ENCODE results near the gene CYP4B1. TPM values are rescaled to one million over a fixed set of nuclear protein-coding genes. Genes with fewer than 3 reads are reported as not detected.

The CYP4B1 gene
- total and polyA plus RNA-seq, 8 donors, result 0.75 to 110 (median 6.4) TPM

DNA sequence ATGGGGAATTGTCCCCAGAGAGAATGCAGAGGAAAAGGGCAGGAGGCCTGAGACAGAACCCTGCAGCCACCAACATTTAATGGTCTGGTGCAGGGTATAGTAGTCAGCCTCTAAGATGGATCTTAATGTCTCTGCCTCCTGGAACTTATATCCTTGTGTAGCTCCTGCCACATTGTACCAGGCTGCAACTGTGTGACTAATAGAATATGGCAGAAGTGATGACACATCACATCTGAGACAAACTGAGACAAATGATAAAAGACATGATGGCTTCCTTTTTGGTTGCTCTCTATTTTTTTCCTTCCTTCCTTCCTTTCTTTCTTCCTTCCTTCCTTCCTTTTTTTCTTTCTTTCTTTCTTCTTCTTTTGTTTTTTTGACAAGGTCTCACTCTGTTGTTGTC lies 37.1 kb upstream of the CYP4B1 start:
- Histone ChIP-seq H3K9me3 (no peaks in the 10 kb centered on the region), H3K27me3 (no peaks in the 10 kb centered on the region), H3K4me3 (no peak overlapping the region), H3K4me1 (peaks cover 0 to 16% (median 8%) of the 10 kb centered on the region in 4 donors), H3K36me3 (no peaks in the 10 kb centered on the region), H3K27ac (no peak overlapping the region)
- no peak for TF ChIP-seq POLR2AphosphoS5 (IDR thresholded peaks at IDR 0.05)
- TF ChIP-seq EP300 (IDR thresholded peaks at IDR 0.05), result no peak
- TF ChIP-seq, protein P1, sequence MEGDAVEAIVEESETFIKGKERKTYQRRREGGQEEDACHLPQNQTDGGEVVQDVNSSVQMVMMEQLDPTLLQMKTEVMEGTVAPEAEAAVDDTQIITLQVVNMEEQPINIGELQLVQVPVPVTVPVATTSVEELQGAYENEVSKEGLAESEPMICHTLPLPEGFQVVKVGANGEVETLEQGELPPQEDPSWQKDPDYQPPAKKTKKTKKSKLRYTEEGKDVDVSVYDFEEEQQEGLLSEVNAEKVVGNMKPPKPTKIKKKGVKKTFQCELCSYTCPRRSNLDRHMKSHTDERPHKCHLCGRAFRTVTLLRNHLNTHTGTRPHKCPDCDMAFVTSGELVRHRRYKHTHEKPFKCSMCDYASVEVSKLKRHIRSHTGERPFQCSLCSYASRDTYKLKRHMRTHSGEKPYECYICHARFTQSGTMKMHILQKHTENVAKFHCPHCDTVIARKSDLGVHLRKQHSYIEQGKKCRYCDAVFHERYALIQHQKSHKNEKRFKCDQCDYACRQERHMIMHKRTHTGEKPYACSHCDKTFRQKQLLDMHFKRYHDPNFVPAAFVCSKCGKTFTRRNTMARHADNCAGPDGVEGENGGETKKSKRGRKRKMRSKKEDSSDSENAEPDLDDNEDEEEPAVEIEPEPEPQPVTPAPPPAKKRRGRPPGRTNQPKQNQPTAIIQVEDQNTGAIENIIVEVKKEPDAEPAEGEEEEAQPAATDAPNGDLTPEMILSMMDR (IDR thresholded peaks at IDR 0.05), result no peak
- DNase-seq, result no peak
- intact Hi-C loops (cut with DNase I; ENCODE audit: low total_unique reads), result no loop called here

DNA sequence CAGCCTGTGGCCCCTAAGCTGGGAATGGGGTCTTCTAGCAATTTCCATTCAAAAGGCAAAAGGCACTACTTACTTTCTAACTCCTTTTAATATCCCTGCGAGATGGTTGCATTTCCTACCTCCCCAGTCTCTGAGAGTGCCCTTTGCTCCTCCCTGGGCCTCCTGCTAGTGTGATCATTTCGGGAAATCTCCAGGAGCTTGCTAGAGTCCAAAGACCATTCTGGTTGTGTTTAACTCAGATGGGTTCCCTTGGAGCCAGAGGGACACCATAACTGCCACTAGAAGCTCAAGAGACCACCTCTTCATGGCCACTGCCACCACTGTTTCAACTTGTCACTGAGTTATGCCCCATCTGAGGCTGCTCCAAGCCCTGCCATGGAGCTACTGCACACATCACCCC lies 34.4 kb upstream of the CYP4B1 start:
- H3K4me3 ChIP-seq, result no peak overlapping the region
- 52 to 88% (median 75%) methylated on average over 2 of the region's 2 CpGs for WGBS, 5 donors
- H3K36me3 ChIP-seq, result no peaks in the 10 kb centered on the region
- TF ChIP-seq POLR2AphosphoS5 (IDR thresholded peaks at IDR 0.05), result no peak
- no peak for TF ChIP-seq POLR2A (IDR thresholded peaks at IDR 0.05)
- peaks cover 0 to 10% (median 2%) of the 10 kb centered on the region in 4 donors for H3K9me3 ChIP-seq
- peak in 1 of 2 donors; percentile 19 for DNase-seq
- intact Hi-C loops (cut with DNase I; ENCODE audit: low total_unique reads), result no loop called here
- H3K27me3 ChIP-seq, result peaks cover 0 to 17% (median 0%) of the 10 kb centered on the region in 3 donors
- peaks cover 0 to 7% (median 0%) of the 10 kb centered on the region in 4 donors for H3K4me1 ChIP-seq
- H3K27ac ChIP-seq, result no peak overlapping the region

DNA sequence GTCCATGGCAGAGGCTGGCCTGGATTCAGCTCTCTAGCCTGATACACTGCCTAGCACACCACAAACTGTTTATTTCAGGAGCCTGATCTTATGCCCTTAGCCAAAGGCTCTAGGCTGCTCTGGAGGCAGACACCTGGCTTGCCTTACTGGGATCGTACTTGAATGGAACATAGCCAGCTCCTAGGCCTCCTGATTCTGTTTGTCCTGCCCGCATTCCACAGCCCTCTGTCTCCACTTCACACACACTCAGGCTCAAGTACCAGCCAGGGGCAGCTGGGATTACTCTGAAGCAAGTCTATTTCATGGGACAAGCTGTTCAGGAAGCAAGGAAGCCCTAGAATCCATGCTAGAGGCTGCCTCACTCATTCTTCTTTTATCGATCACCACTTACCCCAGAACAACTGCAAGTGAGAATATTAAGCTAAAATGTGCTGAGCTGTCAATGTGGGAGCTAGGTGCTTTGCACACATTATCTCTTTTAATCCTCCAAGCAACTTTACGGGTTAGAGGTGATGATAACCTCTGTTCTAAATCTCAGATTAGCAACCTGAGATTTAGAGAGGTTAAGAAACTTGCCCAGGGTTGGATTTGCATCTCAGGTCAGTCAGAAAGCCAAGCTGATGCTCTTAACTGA lies 31.1 kb upstream of the CYP4B1 start:
- 33 to 55% (median 37%) methylated on average over 4 of the region's 4 CpGs for WGBS, 5 donors
- no peak overlapping the region for H3K27ac ChIP-seq

DNA sequence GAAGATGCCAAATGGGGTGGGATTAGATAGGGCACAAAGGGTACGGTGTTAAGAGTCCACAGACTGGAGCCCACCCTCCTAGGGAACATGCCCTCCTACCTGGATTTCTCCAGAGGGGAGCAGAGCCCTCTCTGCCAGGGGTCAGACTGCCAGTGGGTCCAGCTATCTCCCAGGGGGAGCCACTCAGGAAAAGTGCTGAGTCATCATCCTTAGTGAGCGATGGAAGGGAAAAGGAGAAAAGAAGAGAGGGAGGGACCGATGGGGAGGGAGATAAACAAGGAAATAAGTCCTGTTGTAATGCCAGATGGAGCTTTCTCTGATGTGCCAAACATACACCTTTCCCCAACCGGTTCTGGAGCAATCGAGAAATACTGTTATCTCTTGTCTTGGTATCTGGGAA lies 30.4 kb upstream of the CYP4B1 start:
- DNase-seq, result no peak

More for the DNA sequence above, 31.1 kb upstream of the CYP4B1 start:
- H3K9me3 ChIP-seq, result peaks cover 12 to 43% (median 30%) of the 10 kb centered on the region in 4 donors
- no peak overlapping the region for H3K4me3 ChIP-seq
- peaks cover 0 to 7% (median 0%) of the 10 kb centered on the region in 4 donors for H3K4me1 ChIP-seq
- no peaks in the 10 kb centered on the region for H3K36me3 ChIP-seq
- peaks cover 0 to 17% (median 0%) of the 10 kb centered on the region in 3 donors for H3K27me3 ChIP-seq
- peak; percentile 9 to 36 for DNase-seq
- TF ChIP-seq POLR2A (IDR thresholded peaks at IDR 0.05) (no peak), EP300 (IDR thresholded peaks at IDR 0.05) (no peak), POLR2AphosphoS5 (IDR thresholded peaks at IDR 0.05) (no peak)
- TF ChIP-seq, protein P1 (IDR thresholded peaks at IDR 0.05), result no peak
- intact Hi-C loops (cut with DNase I; ENCODE audit: low total_unique reads), result no loop called here

More for the DNA sequence above, 30.4 kb upstream of the CYP4B1 start:
- H3K4me3 ChIP-seq, result no peak overlapping the region
- H3K27me3 ChIP-seq, result peaks cover 0 to 17% (median 0%) of the 10 kb centered on the region in 3 donors
- H3K9me3 ChIP-seq, result peaks cover 12 to 46% (median 31%) of the 10 kb centered on the region in 4 donors
- H3K27ac ChIP-seq, result no peak overlapping the region
- H3K4me1 ChIP-seq, result peaks cover 0 to 7% (median 0%) of the 10 kb centered on the region in 4 donors
- 64 to 81% (median 73%) methylated on average over 5 of the region's 5 CpGs for WGBS, 5 donors
- H3K36me3 ChIP-seq, result no peaks in the 10 kb centered on the region
- no peak for TF ChIP-seq EP300 (IDR thresholded peaks at IDR 0.05)
- no peak for TF ChIP-seq POLR2A (IDR thresholded peaks at IDR 0.05)
- TF ChIP-seq POLR2AphosphoS5 (IDR thresholded peaks at IDR 0.05), result no peak
- TF ChIP-seq, protein P1 (IDR thresholded peaks at IDR 0.05), result no peak
- intact Hi-C loops (cut with DNase I; ENCODE audit: low total_unique reads), result no loop called here
